Measurements from ENCODE around the gene FLNB.
"Not testable (repeated sequence)": the region's sequence is repeated elsewhere in the genome, so short reads cannot be mapped to it uniquely, and the experiment has no call there.

FLNB gene

GRCh38 chr3:58188921-58189451 is 180.8 kb downstream of the FLNB start:
- no peak for DNase-seq

- DNase-seq = no peak
Observed at GRCh38 chr3:58189691-58190090, 181.5 kb downstream of the FLNB start.

- DNase-seq = no peak
Observed at GRCh38 chr3:58190291-58190690, 182.1 kb downstream of the FLNB start.

- no peak for DNase-seq
Observed at GRCh38 chr3:58190882-58191281, 182.7 kb downstream of the FLNB start.

GRCh38 chr3:58191361-58191991 is 183.3 kb downstream of the FLNB start:
- DNase-seq = no peak

GRCh38 chr3:58192069-58192468 is 183.8 kb downstream of the FLNB start:
- no peak for DNase-seq

- no peak for DNase-seq
Observed at GRCh38 chr3:58193682-58194407, 185.6 kb downstream of the FLNB start.

- DNase-seq = no peak
Observed at GRCh38 chr3:58197588-58197987, 189.4 kb downstream of the FLNB start.

GRCh38 chr3:58198362-58198761 is 190.1 kb downstream of the FLNB start:
- no peak for DNase-seq

GRCh38 chr3:58198804-58199203 is 190.6 kb downstream of the FLNB start:
- DNase-seq = no peak

- no peak for DNase-seq
Observed at GRCh38 chr3:58200121-58200709, 192.0 kb downstream of the FLNB start.

GRCh38 chr3:58200846-58201355 is 192.7 kb downstream of the FLNB start:
- no peak for DNase-seq

GRCh38 chr3:58201451-58201850 is 193.2 kb downstream of the FLNB start:
- DNase-seq = not testable (repeated sequence)

- DNase-seq = no peak
Observed at GRCh38 chr3:58202917-58203360, 194.7 kb downstream of the FLNB start.

- no peak for DNase-seq
Observed at GRCh38 chr3:58203541-58203940, 195.3 kb downstream of the FLNB start.

- DNase-seq = no peak
Observed at GRCh38 chr3:58204720-58205119, 196.5 kb downstream of the FLNB start.

- DNase-seq = no peak
Observed at GRCh38 chr3:58205981-58206380, 197.8 kb downstream of the FLNB start.

GRCh38 chr3:58206406-58207011 is 198.3 kb downstream of the FLNB start:
- DNase-seq = no peak

- DNase-seq = no peak
Observed at GRCh38 chr3:58207954-58208353, 199.7 kb downstream of the FLNB start.

- no peak for DNase-seq
Observed at GRCh38 chr3:58209933-58210332, 201.7 kb downstream of the FLNB start.

GRCh38 chr3:58210761-58211460 is 202.7 kb downstream of the FLNB start, which contains the start of gene DNASE1L3:
TSS of gene DNASE1L3 (minus strand) at chr3:58210972. CDS start at chr3:58210906, 66 bp downstream.
- DNase-seq = no peak
